ENCODE data around the gene BACH2. TPM values are rescaled to one million over a fixed set of nuclear protein-coding genes. Genes with fewer than 3 reads are reported as not detected.

Gene BACH2
- total and polyA plus RNA-seq, 4 donors = 0.78 to 17.4 (median 3.2) TPM

- Histone ChIP-seq H3K9me3 (ENCODE audit: control insufficient read depth in 4 of 4, insufficient read depth in 3 of 4, low read length in 3 of 4) (no peaks in the 10 kb centered on the region), H3K4me1 (ENCODE audit: control insufficient read depth in 5 of 5, insufficient read depth in 5 of 5, low read length in 5 of 5) (peaks cover 0 to 24% (median 15%) of the 10 kb centered on the region in 5 donors), H3K36me3 (ENCODE audit: control insufficient read depth in 4 of 4, insufficient read depth in 4 of 4, low read length in 4 of 4) (no peaks in the 10 kb centered on the region), H3K27me3 (ENCODE audit: control insufficient read depth in 3 of 3, insufficient read depth in 3 of 3, low read length in 2 of 3) (peaks cover 0 to 38% (median 0%) of the 10 kb centered on the region in 3 donors), H3K4me3 (no peak overlapping the region), H3K27ac (ENCODE audit: low read depth in 1 of 2, low read length in 1 of 2) (no peak overlapping the region), H3K9ac (ENCODE audit: insufficient read depth in 1 of 2, low read length in 2 of 2) (no peak overlapping the region)
- DNase-seq = peak in 1 of 3 donors; percentile 23
- ATAC-seq (ENCODE audit: insufficient read depth, low FRiP score) = no peak
- WGBS, 2 donors = 40 to 71% methylated on average over 5 of the region's 5 CpGs
- TF ChIP-seq, protein P1, sequence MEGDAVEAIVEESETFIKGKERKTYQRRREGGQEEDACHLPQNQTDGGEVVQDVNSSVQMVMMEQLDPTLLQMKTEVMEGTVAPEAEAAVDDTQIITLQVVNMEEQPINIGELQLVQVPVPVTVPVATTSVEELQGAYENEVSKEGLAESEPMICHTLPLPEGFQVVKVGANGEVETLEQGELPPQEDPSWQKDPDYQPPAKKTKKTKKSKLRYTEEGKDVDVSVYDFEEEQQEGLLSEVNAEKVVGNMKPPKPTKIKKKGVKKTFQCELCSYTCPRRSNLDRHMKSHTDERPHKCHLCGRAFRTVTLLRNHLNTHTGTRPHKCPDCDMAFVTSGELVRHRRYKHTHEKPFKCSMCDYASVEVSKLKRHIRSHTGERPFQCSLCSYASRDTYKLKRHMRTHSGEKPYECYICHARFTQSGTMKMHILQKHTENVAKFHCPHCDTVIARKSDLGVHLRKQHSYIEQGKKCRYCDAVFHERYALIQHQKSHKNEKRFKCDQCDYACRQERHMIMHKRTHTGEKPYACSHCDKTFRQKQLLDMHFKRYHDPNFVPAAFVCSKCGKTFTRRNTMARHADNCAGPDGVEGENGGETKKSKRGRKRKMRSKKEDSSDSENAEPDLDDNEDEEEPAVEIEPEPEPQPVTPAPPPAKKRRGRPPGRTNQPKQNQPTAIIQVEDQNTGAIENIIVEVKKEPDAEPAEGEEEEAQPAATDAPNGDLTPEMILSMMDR (IDR thresholded peaks at IDR 0.05; ENCODE audit: control extremely low read depth, extremely low read depth) = no peak
Measured at GRCh38 chr6:90126181-90126580, 170.5 kb downstream of the BACH2 start.

DNA sequence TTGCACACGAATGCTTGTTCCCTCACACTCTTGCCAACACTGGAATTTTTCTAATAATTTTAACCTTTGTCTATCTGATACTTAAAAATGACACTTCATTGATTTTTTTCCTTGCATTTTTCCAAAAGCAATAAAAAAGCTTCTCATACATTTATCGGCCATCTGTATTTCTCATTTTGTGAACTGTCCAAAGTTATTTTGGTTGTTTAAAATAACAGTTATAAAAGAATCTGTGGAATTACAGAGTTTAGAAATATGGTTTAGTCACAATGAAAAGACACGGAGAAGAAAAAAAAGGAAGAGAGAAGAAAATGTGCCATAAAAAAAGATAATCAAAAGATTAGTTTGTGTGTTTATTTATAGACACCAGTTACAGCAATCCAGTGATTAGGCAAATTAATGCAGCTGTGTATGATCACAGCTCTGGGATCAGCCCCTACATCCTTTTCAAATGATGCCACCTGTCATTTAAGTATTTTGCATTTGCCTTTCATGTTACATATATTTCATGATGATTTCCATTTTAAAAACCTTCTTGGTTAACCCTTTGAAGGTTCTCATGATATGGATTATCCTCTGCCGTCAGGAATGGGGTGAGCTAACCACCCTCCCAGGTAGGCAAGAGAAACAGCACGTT lies 171.7 kb downstream of the BACH2 start:
- 70 to 79% methylated on average over 5 of the region's 5 CpGs for WGBS, 2 donors
- no peak for ATAC-seq (ENCODE audit: insufficient read depth, low FRiP score)
- TF ChIP-seq, protein P1 (IDR thresholded peaks at IDR 0.05; ENCODE audit: control extremely low read depth, extremely low read depth) = no peak

DNA sequence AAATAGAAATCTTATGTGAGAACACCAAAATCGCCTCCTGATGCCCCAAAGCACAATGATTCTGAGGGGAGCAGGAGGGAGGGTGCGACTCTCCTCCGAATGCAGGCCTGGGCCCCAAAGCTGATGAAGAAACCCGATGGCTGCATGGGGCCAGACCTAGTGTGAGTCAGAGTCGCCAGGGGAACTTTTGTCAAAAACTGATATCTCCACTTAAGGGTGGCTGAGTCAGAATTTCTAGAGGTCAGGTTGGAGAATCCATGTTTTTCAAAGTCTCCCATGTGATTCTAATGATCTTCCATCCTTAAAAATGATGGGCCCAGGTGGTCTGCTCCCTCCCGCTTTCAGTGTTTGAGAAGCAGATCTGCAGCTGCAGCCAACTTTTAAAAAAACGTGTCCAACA lies 172.8 kb downstream of the BACH2 start:
- TF ChIP-seq, protein P1 (IDR thresholded peaks at IDR 0.05; ENCODE audit: control extremely low read depth, extremely low read depth) = no peak
- H3K27ac ChIP-seq (ENCODE audit: low read depth in 1 of 2, low read length in 1 of 2) = no peak overlapping the region
- WGBS, 2 donors = 83 to 89% methylated on average over 7 of the region's 7 CpGs

More for the DNA sequence above, 171.7 kb downstream of the BACH2 start:
- H3K4me3 ChIP-seq = no peak overlapping the region
- peaks cover 0 to 24% (median 15%) of the 10 kb centered on the region in 5 donors for H3K4me1 ChIP-seq (ENCODE audit: control insufficient read depth in 5 of 5, insufficient read depth in 5 of 5, low read length in 5 of 5)
- peaks cover 0 to 30% (median 0%) of the 10 kb centered on the region in 3 donors for H3K27me3 ChIP-seq (ENCODE audit: control insufficient read depth in 3 of 3, insufficient read depth in 3 of 3, low read length in 2 of 3)
- no peaks in the 10 kb centered on the region for H3K36me3 ChIP-seq (ENCODE audit: control insufficient read depth in 4 of 4, insufficient read depth in 4 of 4, low read length in 4 of 4)
- peak in 1 of 3 donors; percentile 22 for DNase-seq
- H3K27ac ChIP-seq (ENCODE audit: low read depth in 1 of 2, low read length in 1 of 2) = no peak overlapping the region
- no peaks in the 10 kb centered on the region for H3K9me3 ChIP-seq (ENCODE audit: control insufficient read depth in 4 of 4, insufficient read depth in 3 of 4, low read length in 3 of 4)
- H3K9ac ChIP-seq (ENCODE audit: insufficient read depth in 1 of 2, low read length in 2 of 2) = no peak overlapping the region

More for the DNA sequence above, 172.8 kb downstream of the BACH2 start:
- Histone ChIP-seq H3K4me1 (ENCODE audit: control insufficient read depth in 5 of 5, insufficient read depth in 5 of 5, low read length in 5 of 5) (peaks cover 0 to 24% (median 15%) of the 10 kb centered on the region in 5 donors), H3K36me3 (ENCODE audit: control insufficient read depth in 4 of 4, insufficient read depth in 4 of 4, low read length in 4 of 4) (no peaks in the 10 kb centered on the region), H3K9ac (ENCODE audit: insufficient read depth in 1 of 2, low read length in 2 of 2) (no peak overlapping the region), H3K27me3 (ENCODE audit: control insufficient read depth in 3 of 3, insufficient read depth in 3 of 3, low read length in 2 of 3) (peaks cover 0 to 33% (median 0%) of the 10 kb centered on the region in 3 donors), H3K4me3 (no peak overlapping the region), H3K9me3 (ENCODE audit: control insufficient read depth in 4 of 4, insufficient read depth in 3 of 4, low read length in 3 of 4) (no peaks in the 10 kb centered on the region)
- DNase-seq = no peak
- ATAC-seq (ENCODE audit: insufficient read depth, low FRiP score) = no peak
